Measurements from ENCODE around the gene POLR3GL.

POLR3GL gene

DNA sequence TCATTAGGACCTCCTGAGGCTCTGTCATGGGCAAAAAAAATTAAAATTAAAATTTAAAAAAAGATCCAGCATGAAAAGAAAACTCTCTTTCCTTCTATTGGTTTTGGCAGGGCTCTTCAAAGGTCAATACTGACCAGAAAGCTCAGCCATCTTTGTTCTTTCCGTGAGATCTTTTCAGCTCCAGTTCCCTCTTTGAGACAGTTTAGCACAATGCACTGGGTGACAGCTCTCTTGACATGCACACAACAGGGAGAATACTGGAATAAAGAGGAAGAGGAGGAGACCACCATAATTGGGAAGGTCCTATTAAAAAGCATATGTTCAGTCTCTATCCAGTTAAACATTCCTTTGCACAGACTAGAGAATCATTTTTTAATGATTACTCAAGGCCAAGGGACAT, 13.0 kb upstream of the POLR3GL start:
- DNase-seq (ENCODE audit: low read depth), result no peak

GRCh38 chr1:145952903-145953302, 11.6 kb upstream of the POLR3GL start:
- H3K4me3 ChIP-seq (ENCODE audit: control insufficient read depth, low read depth, low read length), result no peak overlapping the region
- no peak for DNase-seq (ENCODE audit: low read depth)
- TF ChIP-seq, protein P1, sequence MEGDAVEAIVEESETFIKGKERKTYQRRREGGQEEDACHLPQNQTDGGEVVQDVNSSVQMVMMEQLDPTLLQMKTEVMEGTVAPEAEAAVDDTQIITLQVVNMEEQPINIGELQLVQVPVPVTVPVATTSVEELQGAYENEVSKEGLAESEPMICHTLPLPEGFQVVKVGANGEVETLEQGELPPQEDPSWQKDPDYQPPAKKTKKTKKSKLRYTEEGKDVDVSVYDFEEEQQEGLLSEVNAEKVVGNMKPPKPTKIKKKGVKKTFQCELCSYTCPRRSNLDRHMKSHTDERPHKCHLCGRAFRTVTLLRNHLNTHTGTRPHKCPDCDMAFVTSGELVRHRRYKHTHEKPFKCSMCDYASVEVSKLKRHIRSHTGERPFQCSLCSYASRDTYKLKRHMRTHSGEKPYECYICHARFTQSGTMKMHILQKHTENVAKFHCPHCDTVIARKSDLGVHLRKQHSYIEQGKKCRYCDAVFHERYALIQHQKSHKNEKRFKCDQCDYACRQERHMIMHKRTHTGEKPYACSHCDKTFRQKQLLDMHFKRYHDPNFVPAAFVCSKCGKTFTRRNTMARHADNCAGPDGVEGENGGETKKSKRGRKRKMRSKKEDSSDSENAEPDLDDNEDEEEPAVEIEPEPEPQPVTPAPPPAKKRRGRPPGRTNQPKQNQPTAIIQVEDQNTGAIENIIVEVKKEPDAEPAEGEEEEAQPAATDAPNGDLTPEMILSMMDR (conservative IDR thresholded peaks at IDR 0.05; ENCODE audit: control insufficient read depth, insufficient read depth, low read depth, low read length), result no peak

More for the DNA sequence above, 13.0 kb upstream of the POLR3GL start:
- H3K4me3 ChIP-seq (ENCODE audit: control insufficient read depth, low read depth, low read length), result no peak overlapping the region
- TF ChIP-seq, protein P1 (conservative IDR thresholded peaks at IDR 0.05; ENCODE audit: control insufficient read depth, insufficient read depth, low read depth, low read length), result no peak

DNA sequence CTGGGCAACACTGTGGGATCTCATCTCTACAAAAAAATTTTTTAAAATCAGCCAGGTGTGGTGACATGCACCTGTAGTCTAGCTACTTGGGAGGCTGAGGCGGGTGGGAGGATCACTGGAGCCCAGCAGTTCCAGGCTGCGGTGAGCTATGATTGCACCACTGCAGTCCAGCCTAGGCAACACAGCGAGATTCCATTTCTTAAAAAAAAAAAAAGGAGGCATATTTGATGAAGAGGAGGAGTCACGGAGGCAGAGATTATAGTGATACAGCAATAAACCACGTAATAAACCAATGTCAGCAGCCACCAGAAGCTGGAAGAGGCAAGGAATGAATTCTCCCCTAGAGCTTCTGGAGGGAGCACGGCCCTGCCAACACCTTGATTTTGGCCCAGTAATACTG, 10.6 kb upstream of the POLR3GL start:
- DNase-seq (ENCODE audit: low read depth), result peak; percentile 69
- no peak overlapping the region for H3K4me3 ChIP-seq (ENCODE audit: control insufficient read depth, low read depth, low read length)
- TF ChIP-seq, protein P1 (conservative IDR thresholded peaks at IDR 0.05; ENCODE audit: control insufficient read depth, insufficient read depth, low read depth, low read length), result no peak

GRCh38 chr1:145955436-145955835, 9.1 kb upstream of the POLR3GL start:
- peak overlapping the region; percentile 87 for H3K4me3 ChIP-seq (ENCODE audit: control insufficient read depth, low read depth, low read length)
- peak; percentile 69 for DNase-seq (ENCODE audit: low read depth)
- TF ChIP-seq, protein P1 (conservative IDR thresholded peaks at IDR 0.05; ENCODE audit: control insufficient read depth, insufficient read depth, low read depth, low read length), result no peak

DNA sequence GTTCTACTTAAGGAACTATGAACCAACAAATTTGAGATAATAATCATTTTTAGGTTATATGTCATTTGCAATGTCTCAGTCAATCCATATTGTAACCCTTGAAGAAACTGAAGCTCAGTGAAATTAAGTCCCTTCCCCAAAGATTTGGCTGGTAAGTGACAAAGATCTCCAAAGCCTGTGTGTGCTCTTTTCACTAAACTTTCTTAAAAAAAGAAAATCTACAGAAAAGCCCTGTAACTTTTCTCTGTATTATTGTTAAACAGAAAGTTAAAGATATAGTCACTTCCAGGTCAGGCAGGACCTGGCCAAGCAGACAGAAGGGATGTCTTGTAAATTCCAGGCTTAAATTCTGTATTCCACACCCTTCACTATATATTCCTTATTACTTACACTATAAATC, 8.1 kb upstream of the POLR3GL start:
- TF ChIP-seq, protein P1 (conservative IDR thresholded peaks at IDR 0.05; ENCODE audit: control insufficient read depth, insufficient read depth, low read depth, low read length), result no peak
- H3K4me3 ChIP-seq (ENCODE audit: control insufficient read depth, low read depth, low read length), result peak overlapping the region; percentile 87
- DNase-seq (ENCODE audit: low read depth), result no peak

DNA sequence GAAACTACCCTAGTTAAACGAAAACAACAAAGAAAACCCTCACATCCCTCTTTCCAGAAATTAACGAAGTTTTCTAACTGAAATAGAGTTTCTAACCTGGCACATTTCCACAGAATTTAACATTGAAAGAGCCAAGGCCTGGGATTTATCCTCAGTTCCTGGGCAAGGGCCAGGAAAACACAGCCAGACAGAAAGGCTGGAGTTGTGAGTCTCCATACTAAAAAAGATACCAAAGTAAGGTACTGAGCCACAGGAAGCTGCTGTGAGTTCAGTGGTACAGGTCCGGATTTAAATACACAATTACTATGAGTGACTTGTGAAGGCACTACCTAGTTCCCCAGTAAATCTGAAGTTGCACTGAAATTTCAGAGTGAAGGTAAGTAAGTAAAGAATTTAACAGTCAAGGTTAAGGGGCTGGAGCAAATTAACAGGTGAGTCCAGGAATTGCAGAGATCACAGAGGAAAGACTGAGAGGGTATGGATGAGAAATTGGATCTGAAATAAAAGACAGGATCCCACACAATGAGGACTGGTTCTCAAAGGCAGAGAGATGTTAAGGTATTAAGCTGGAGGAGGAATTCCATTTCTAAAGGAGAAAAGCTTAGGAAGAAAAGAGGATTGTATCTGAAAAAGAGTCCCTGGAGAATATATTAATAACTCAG, 7.6 kb upstream of the POLR3GL start:
- H3K4me3 ChIP-seq (ENCODE audit: control insufficient read depth, low read depth, low read length), result peak overlapping the region; percentile 87
- TF ChIP-seq, protein P1 (conservative IDR thresholded peaks at IDR 0.05; ENCODE audit: control insufficient read depth, insufficient read depth, low read depth, low read length), result no peak
- peak; percentile 67 for DNase-seq (ENCODE audit: low read depth)
